SK-N-DZ (cell line): Measurements from ENCODE around the gene SLC20A1.
"Not testable (repeated sequence)": the region's sequence is repeated elsewhere in the genome, so short reads cannot be mapped to it uniquely, and the experiment has no call there.

Experiments
- DNase-seq: peaks from one replicate; pipeline ENCODE4 v3.0.0-alpha.2; 2015; ENCODE audit warnings: low spot score

The SLC20A1 gene

DNA sequence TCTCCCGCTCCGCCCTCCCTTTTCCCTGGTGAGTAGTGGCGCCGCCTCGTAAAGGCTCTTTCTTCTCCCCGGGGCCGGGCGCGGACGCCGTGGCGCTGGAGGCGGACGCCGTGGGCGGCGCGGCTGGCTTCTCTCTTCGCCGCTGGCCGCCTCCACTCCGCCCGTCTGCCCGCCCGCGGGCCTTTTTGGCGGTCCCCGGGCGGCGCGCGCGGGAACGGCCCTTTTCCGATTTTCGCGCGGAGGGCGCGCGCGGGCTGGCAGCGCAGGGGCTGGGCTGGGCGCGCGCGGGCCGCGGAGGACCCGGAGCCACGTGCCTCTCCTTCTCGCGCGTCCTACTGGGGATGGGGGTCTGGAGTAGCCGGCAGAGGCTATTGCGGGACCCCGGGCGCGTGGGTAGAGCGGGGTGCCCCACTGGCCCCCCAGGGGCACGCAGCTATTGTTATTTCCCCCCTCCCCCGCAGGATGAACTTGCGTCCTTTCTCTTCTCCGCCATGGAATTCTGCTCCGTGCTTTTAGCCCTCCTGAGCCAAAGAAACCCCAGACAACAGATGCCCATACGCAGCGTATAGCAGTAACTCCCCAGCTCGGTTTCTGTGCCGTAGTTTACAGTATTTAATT, 472 bp downstream of the SLC20A1 start:
- DNase-seq: no peak

- DNase-seq: peak; percentile 39
Observed at GRCh38 chr2:112646791-112647689, 1.3 kb downstream of the SLC20A1 start.

- no peak for DNase-seq
Observed at GRCh38 chr2:112648081-112648480, 2.3 kb downstream of the SLC20A1 start.

GRCh38 chr2:112656679-112657078, 10.9 kb downstream of the SLC20A1 start:
- DNase-seq: no peak

DNA sequence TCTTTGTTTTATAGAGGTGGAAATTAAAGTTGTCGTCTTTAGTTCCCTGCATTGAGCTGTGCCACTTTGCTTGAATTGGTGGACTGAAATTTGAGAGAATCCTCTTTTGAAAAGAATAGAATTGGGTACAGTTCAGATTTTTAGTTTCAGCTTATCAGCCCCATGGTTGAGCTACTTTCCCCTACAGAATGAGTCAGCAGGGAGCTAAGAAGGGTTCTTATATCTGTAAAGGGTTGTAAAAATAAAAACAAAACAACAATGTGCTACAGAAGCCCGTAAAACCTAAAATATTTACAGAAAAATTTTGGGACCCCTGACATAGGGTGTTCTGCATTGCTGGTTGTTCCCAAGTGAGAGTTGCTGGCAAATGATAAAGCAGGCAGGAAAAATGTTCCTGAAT, 12.6 kb downstream of the SLC20A1 start:
- no peak for DNase-seq

- no peak for DNase-seq
Observed at GRCh38 chr2:112658839-112659667, 13.3 kb downstream of the SLC20A1 start.

GRCh38 chr2:112660138-112660537, 14.4 kb downstream of the SLC20A1 start:
- DNase-seq: no peak

- no peak for DNase-seq
Observed at GRCh38 chr2:112661656-112662305, 16.0 kb downstream of the SLC20A1 start.

- no peak for DNase-seq
Observed at GRCh38 chr2:112662704-112663103, 17.0 kb downstream of the SLC20A1 start.

DNA sequence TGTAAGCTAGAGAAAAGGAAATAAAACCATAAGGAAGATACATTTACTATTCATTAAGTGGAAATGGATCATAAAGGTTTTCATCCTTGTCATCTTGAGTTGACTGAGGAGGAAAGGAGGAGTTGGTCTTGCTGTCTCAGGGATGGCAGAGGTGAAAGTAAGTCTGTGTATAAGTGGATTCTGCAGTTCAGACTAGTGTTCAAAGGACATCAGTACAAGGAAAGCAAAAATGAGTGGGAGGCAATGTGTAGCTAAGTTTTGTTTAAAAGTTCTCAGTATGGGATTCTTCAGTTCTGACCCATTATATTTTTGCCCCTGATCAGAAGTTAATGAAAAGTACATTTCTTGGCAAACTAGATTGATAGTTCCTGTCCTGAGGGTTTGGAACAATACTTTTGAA, 18.9 kb downstream of the SLC20A1 start:
- no peak for DNase-seq

DNA sequence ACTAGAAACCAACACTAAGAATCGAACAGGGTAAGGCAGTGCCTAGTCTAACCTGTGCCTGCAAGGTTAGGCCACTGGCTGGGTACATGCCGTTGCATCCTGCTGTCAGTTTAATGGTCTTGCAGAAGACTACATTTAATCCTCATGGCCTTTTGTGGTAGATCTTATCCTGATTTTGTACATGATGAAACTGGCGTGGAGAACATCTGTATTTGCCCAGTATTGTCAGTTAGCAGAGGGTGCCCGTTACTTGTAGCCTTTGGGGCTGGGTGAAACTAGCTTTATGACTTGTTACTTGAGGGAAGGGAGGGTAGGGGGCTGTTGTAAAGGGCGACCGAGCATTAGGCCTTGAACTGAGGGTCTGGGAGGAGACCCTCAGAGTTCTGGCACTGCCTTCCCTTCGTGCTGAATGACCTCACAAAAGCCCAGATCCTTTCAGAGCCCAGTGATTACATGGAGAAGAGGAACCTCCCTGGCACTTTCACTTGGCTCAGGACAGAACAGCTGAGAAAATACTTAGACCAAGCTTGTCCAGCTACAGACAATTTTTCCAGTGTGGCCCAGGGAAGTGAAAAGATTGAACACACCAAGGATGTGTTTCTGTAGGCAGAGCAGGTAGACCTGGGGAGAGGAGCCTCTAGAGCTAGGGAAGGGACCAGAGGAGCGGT, 19.5 kb downstream of the SLC20A1 start:
- DNase-seq: no peak

GRCh38 chr2:112666761-112667122, 21.0 kb downstream of the SLC20A1 start:
- no peak for DNase-seq

- not testable (repeated sequence) for DNase-seq
Observed at GRCh38 chr2:112667540-112667939, 21.8 kb downstream of the SLC20A1 start.

- no peak for DNase-seq
Observed at GRCh38 chr2:112669667-112670066, 23.9 kb downstream of the SLC20A1 start.

DNA sequence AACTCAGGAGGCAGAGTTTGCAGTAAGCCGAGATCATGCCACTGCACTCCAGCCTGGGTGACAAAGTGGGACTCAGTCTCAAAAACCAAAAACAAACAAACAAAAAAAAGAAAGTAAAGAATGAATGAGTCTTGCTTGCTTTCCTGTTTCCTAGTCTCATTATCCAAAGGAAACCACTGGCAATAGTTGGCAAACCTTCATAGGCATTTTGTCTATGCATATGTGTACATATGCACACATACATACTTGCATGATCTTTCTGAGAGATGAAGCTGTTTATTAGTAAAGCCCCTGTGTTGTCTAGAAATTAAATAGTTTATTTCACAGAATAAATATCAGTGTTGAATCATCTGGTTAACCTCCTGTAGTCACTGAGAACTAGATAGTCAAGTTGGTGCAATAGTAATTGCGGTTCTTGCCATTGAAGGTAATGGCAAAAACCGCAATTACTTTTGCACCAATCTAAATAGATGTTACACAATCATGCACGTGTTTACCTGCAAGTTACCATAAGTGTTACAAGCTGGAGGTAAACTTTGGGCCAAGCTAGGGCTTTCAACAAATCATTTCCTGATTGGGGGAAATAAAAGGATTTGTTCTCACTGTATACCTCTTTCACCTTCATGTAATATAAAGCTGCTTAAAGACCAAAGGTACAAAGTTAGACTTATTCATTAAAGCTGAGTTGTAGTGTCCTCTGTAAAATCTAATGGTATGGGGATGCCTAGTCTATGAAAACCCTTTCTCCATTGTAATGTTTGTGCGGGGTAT, 24.7 kb downstream of the SLC20A1 start:
- no peak for DNase-seq

- no peak for DNase-seq
Observed at GRCh38 chr2:112671801-112672200, 26.1 kb downstream of the SLC20A1 start.

GRCh38 chr2:112673008-112673407, 27.3 kb downstream of the SLC20A1 start:
- DNase-seq: no peak

GRCh38 chr2:112674229-112674628, 28.5 kb downstream of the SLC20A1 start:
- no peak for DNase-seq

- DNase-seq: no peak
Observed at GRCh38 chr2:112679484-112679883, 33.7 kb downstream of the SLC20A1 start.

DNA sequence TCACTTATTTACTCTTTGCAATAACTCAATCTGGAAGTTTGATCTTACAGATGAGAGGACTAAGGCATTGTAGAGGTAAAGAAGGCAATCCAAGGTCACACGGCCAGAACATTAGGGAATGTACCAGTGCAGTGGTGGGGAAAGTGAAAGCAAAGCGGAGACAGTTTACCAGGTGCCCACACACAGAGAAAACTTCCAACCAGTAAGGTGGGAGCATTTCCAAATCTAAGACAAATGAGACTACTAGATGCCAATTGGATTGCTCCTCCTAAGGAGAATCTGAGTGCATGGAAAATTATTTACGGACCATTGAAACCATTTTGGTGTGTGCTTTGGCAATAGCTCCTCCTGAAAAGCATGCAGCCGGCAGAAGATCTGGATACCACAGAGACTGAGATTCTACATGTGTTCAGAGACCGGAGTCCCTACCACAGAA, 34.9 kb downstream of the SLC20A1 start:
- DNase-seq: no peak
